ENCODE results near the gene VIT.
"Not testable (repeated sequence)": the region's sequence is repeated elsewhere in the genome, so short reads cannot be mapped to it uniquely, and the experiment has no call there.

VIT gene

GRCh38 chr2:36680012-36680411, 16.5 kb upstream of the VIT start:
- no peak for DNase-seq

- no peak for DNase-seq
These were observed 13.9 kb upstream of the VIT start for GRCh38 chr2:36682562-36682961.

- no peak for DNase-seq
These were observed 13.5 kb upstream of the VIT start for GRCh38 chr2:36683002-36683401.

- not testable (repeated sequence) for DNase-seq
These were observed 8.2 kb upstream of the VIT start for GRCh38 chr2:36688291-36688690.

- DNase-seq: not testable (repeated sequence)
These were observed 7.5 kb upstream of the VIT start for GRCh38 chr2:36689013-36689412.

GRCh38 chr2:36692121-36692520, 4.4 kb upstream of the VIT start:
- DNase-seq: no peak

- DNase-seq: no peak
These were observed 2.7 kb upstream of the VIT start for GRCh38 chr2:36693825-36694224.

GRCh38 chr2:36695746-36696415, 626 bp upstream of the VIT start:
- no peak for DNase-seq

- no peak for DNase-seq
These were observed 1.0 kb downstream of the VIT start for GRCh38 chr2:36697424-36698066.

GRCh38 chr2:36698993-36699392, 2.5 kb downstream of the VIT start:
- DNase-seq: no peak

- DNase-seq: no peak
These were observed 3.8 kb downstream of the VIT start for GRCh38 chr2:36700311-36700710.

GRCh38 chr2:36701391-36701795, 4.9 kb downstream of the VIT start:
- no peak for DNase-seq

GRCh38 chr2:36701918-36702317, 5.4 kb downstream of the VIT start:
- DNase-seq: no peak

GRCh38 chr2:36702781-36703180, 6.3 kb downstream of the VIT start:
- no peak for DNase-seq

GRCh38 chr2:36704475-36705150, 8.1 kb downstream of the VIT start:
- no peak for DNase-seq

GRCh38 chr2:36705326-36706020, 9.0 kb downstream of the VIT start:
- no peak for DNase-seq

- no peak for DNase-seq
These were observed 9.7 kb downstream of the VIT start for GRCh38 chr2:36706021-36706876.

GRCh38 chr2:36707050-36707449, 10.5 kb downstream of the VIT start:
- no peak for DNase-seq

GRCh38 chr2:36708041-36708741, 11.7 kb downstream of the VIT start:
- DNase-seq: no peak

- no peak for DNase-seq
These were observed 14.5 kb downstream of the VIT start for GRCh38 chr2:36710858-36711515.

GRCh38 chr2:36711741-36712314, 15.3 kb downstream of the VIT start:
- DNase-seq: no peak
